Hepatocyte (in vitro differentiated cells): ENCODE data around the gene SLC26A6. TPM values are rescaled to one million over a fixed set of nuclear protein-coding genes. Genes with fewer than 3 reads are reported as not detected.

Experiments used
- DNase-seq: peaks from one replicate; pipeline ENCODE4 v3.0.0-alpha.2; 2016; ENCODE audit warnings: low spot score
- H2AFZ ChIP-seq: fragments of 200-600 bp; sonication (generic); 2 replicates; pipeline ENCODE4 v1.6.0; 2016; ENCODE audit warnings: antibody characterized with exemption, mild to moderate bottlenecking
- H3K27ac ChIP-seq: fragments of 200-600 bp; sonication (generic); 2 replicates; pipeline ENCODE4 v1.5.1; 2016; ENCODE audit warnings: mild to moderate bottlenecking
- H3K27me3 ChIP-seq: fragments of 200-600 bp; sonication (generic); 2 replicates; pipeline ENCODE4 v1.6.1; 2016
- H3K36me3 ChIP-seq: fragments of 200-600 bp; sonication (generic); replicated peaks from 2 replicates; pipeline ENCODE4 v1.5.1; 2016; ENCODE audit warnings: low read depth; ENCODE audit not compliant: insufficient read depth
- H3K4me1 ChIP-seq: fragments of 200-600 bp; sonication (generic); 2 replicates; pipeline ENCODE4 v1.5.1; 2016; ENCODE audit warnings: mild to moderate bottlenecking, moderate library complexity; ENCODE audit not compliant: insufficient read depth
- H3K4me2 ChIP-seq: fragments of 200-600 bp; sonication (generic); 2 replicates; pipeline ENCODE4 v1.6.0; 2016
- H3K4me3 ChIP-seq: fragments of 200-600 bp; sonication (generic); 2 replicates; pipeline ENCODE4 v1.5.1; 2016; ENCODE audit warnings: mild to moderate bottlenecking
- H3K79me2 ChIP-seq: fragments of 200-600 bp; sonication (generic); 2 replicates; pipeline ENCODE4 v1.6.0; 2017; ENCODE audit warnings: mild to moderate bottlenecking
- H3K9me2 ChIP-seq: fragments of 200-600 bp; sonication (generic); replicated peaks from 2 replicates; pipeline ENCODE4 v1.6.0; 2017; ENCODE audit warnings: mild to moderate bottlenecking; ENCODE audit not compliant: insufficient read depth
- H3K9me3 ChIP-seq: fragments of 200-600 bp; sonication (generic); 2 replicates; pipeline ENCODE4 v1.5.1; 2016; ENCODE audit warnings: low read depth, mild to moderate bottlenecking
- H4K20me1 ChIP-seq: fragments of 200-600 bp; sonication (generic); 2 replicates; pipeline ENCODE4 v1.6.0; 2016; ENCODE audit warnings: mild to moderate bottlenecking; ENCODE audit not compliant: insufficient read depth, poor library complexity, severe bottlenecking
- EZH2 ChIP-seq: fragments of 200-600 bp; sonication (generic); IDR thresholded peaks from 2 replicates; pipeline ENCODE4 v1.6.1; 2016; ENCODE audit warnings: antibody characterized with exemption, mild to moderate bottlenecking, borderline replicate concordance
- EZH2phosphoT487 ChIP-seq: fragments of 200-600 bp; sonication (generic); IDR thresholded peaks from one replicate; pipeline ENCODE4 v1.6.1; 2018; ENCODE audit warnings: antibody characterized with exemption, mild to moderate bottlenecking, low read depth, moderate library complexity; ENCODE audit not compliant: unreplicated experiment, severe bottlenecking
- WGBS: methylation state at CpG from one replicate; pipeline ENCODE4 v1.1.6; 2016; ENCODE audit warnings: low lambda C conversion rate; ENCODE audit errors: missing lambda C conversion rate; 5-methylcytosine and 5-hydroxymethylcytosine counted together
- polyA plus RNA-seq: library from polyadenylated mRNA; unstranded; fragments of >200 nt; fragmentation: Nextera tagmentation; extraction: Ambion mirVana; gene quantifications from 2 replicates; pipeline ENCODE4 v1.2.1, GENCODE V29; 2016
- total RNA-seq: library from RNA; depleted of rRNA; stranded (reverse); fragments of >200 nt; gene quantifications from 2 replicates; pipeline ENCODE4 v1.2.3, GENCODE V29; 2014
- TF ChIP-seq, protein P1 (sequence below): fragments of 200-600 bp; sonication (generic); IDR thresholded peaks from 2 replicates; pipeline ENCODE4 v1.5.1; 2016; ENCODE audit warnings: antibody characterized with exemption, mild to moderate bottlenecking; ENCODE audit not compliant: poor library complexity

The SLC26A6 gene
- total and polyA plus RNA-seq, 2 experiments from 2014 or later, result 53.7 to 56.6 TPM

DNA sequence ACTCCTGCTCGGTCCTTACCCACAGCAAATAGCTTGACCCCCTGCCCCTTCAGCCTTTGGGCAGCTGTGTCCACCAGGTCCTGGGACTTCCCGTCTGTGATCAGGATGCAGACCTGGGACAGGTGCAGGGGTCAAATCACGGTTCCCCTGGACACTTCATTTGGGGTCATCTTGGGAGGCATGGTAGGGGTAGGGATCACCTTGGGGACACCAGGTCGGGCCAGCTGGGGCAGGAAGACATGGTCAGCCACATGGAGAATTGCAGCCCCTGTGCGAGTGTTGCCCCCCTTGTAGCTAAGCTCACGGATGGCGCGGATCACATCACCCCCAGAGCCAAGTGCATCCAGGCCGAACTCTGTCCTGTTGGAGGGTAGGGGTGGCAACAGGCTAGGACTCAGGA is 41.9 kb downstream of the SLC26A6 start:
- H2AFZ ChIP-seq, result no peak overlapping the region
- H3K4me2 ChIP-seq, result no peak overlapping the region
- no peaks in the 10 kb centered on the region for H3K36me3 ChIP-seq
- no peaks in the 10 kb centered on the region for H3K79me2 ChIP-seq
- H3K9me3 ChIP-seq, result no peaks in the 10 kb centered on the region
- H3K4me3 ChIP-seq, result no peak overlapping the region
- no peak overlapping the region for H3K27ac ChIP-seq
- TF ChIP-seq EZH2, result no peak
- TF ChIP-seq, protein P1, sequence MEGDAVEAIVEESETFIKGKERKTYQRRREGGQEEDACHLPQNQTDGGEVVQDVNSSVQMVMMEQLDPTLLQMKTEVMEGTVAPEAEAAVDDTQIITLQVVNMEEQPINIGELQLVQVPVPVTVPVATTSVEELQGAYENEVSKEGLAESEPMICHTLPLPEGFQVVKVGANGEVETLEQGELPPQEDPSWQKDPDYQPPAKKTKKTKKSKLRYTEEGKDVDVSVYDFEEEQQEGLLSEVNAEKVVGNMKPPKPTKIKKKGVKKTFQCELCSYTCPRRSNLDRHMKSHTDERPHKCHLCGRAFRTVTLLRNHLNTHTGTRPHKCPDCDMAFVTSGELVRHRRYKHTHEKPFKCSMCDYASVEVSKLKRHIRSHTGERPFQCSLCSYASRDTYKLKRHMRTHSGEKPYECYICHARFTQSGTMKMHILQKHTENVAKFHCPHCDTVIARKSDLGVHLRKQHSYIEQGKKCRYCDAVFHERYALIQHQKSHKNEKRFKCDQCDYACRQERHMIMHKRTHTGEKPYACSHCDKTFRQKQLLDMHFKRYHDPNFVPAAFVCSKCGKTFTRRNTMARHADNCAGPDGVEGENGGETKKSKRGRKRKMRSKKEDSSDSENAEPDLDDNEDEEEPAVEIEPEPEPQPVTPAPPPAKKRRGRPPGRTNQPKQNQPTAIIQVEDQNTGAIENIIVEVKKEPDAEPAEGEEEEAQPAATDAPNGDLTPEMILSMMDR, result no peak
- TF ChIP-seq EZH2phosphoT487, result no peak
- no peaks in the 10 kb centered on the region for H3K27me3 ChIP-seq
- no peaks in the 10 kb centered on the region for H4K20me1 ChIP-seq
- H3K4me1 ChIP-seq, result peaks cover 34% of the 10 kb centered on the region
- H3K9me2 ChIP-seq, result no peaks in the 10 kb centered on the region
- DNase-seq, result no peak
- 96% methylated on average over 9 of the region's 9 CpGs for WGBS

DNA sequence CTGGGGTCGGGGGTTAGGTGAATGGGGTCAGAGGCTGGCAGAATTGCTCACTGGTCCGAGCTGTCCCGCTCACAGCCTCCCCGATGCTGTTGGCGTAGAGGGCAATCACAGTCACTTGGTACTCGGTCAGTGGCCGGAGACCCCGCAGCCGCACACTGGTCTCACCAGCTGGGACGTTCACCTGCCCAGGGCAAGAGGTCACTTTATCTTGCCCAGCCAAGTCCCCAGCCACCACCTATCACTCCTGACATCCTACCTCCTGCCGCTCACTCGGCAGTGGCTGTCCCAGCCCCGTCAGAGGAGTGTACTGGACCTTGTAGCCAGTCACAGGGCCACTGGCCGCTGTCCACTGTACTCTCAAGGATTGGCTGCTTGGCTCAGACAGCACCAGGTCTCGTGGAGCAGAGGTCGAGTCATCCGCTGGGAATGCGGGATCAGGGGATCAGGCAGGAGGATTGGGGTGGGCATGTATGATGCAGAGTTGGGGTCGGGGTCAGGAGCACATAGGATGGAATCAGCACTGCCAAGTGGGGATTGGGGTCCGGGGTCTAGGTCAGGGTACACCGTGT is 42.7 kb downstream of the SLC26A6 start:
- H2AFZ ChIP-seq, result no peak overlapping the region
- H3K27me3 ChIP-seq, result no peaks in the 10 kb centered on the region

DNA sequence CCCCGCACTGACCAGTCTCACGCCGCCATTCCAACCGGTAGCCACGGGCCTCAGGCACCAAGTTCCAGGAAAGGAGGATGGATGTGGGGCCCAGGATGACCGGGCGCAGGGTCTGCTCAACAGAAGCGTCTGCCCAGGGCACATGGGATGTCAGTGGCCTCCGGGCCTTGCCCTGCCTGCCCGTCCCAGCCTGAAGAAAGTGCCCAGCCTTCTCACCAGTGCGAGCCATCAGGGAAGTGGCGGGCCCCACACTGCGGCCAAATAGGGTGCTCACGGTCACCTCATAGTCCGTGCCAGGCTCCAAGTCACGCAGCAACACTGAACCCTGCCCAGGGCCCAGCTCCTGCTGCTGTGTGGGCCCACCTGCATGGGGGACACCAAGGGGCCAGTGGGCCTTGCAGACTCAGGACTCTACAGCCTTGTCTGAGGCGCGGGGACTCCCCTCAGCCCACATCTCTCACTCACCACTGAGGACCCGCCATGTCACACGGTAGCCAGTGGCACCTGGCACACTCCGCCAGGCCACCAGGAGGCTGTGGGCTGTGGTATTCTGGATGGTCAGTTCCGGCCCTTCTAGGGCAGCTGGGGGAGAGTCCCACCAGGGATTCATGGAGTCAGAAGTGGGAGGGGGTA is 43.3 kb downstream of the SLC26A6 start:
- Histone ChIP-seq H4K20me1 (no peaks in the 10 kb centered on the region), H3K9me2 (no peaks in the 10 kb centered on the region), H3K36me3 (no peaks in the 10 kb centered on the region), H3K4me1 (peaks cover 22% of the 10 kb centered on the region), H3K79me2 (no peaks in the 10 kb centered on the region), H2AFZ (no peak overlapping the region), H3K4me3 (no peak overlapping the region), H3K27ac (no peak overlapping the region), H3K27me3 (no peaks in the 10 kb centered on the region), H3K9me3 (no peaks in the 10 kb centered on the region), H3K4me2 (no peak overlapping the region)
- no peak for TF ChIP-seq EZH2
- no peak for DNase-seq
- WGBS, result 95% methylated on average over 22 of the region's 22 CpGs

More for the DNA sequence above, 42.7 kb downstream of the SLC26A6 start:
- Histone ChIP-seq H3K36me3 (no peaks in the 10 kb centered on the region), H3K4me2 (no peak overlapping the region), H3K4me3 (no peak overlapping the region), H3K79me2 (no peaks in the 10 kb centered on the region), H4K20me1 (no peaks in the 10 kb centered on the region), H3K9me2 (no peaks in the 10 kb centered on the region), H3K4me1 (peaks cover 28% of the 10 kb centered on the region), H3K27ac (no peak overlapping the region), H3K9me3 (no peaks in the 10 kb centered on the region)
- TF ChIP-seq, protein P1, result no peak
- TF ChIP-seq EZH2, result no peak
- TF ChIP-seq EZH2phosphoT487, result no peak
- 92% methylated on average over 20 of the region's 21 CpGs for WGBS
- DNase-seq, result no peak

DNA sequence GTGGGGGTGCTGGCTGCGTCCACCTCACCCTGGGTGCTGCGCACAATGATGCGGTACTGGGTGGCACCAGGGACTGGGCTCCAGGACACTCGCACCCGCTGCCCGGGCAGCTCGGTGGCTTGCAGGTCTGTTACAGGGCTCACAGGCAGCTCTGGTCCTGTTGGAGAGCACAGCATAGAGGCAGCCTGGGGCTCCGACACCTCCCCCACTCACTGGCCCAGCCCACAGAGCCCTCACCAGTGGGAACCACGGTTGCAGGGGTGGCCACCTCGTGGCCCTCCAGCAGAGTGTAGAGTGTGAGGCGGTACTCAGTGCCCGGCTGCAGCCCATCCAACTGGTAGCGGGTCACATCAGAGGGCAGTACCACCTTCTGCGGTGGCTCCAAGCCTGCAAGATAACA is 43.8 kb downstream of the SLC26A6 start:
- no peaks in the 10 kb centered on the region for H3K9me2 ChIP-seq
- TF ChIP-seq EZH2, result no peak
- no peaks in the 10 kb centered on the region for H3K79me2 ChIP-seq
- no peak overlapping the region for H2AFZ ChIP-seq
- H3K4me2 ChIP-seq, result no peak overlapping the region
- DNase-seq, result no peak
- no peaks in the 10 kb centered on the region for H3K27me3 ChIP-seq
- H4K20me1 ChIP-seq, result no peaks in the 10 kb centered on the region
- H3K36me3 ChIP-seq, result no peaks in the 10 kb centered on the region
- WGBS, result 95% methylated on average over 14 of the region's 14 CpGs
- no peak overlapping the region for H3K4me3 ChIP-seq
- H3K27ac ChIP-seq, result no peak overlapping the region
- H3K4me1 ChIP-seq, result peaks cover 18% of the 10 kb centered on the region
- H3K9me3 ChIP-seq, result no peaks in the 10 kb centered on the region
